ENCODE measurements around the gene CAND2.
"Not testable (repeated sequence)": the region's sequence is repeated elsewhere in the genome, so short reads cannot be mapped to it uniquely, and the experiment has no call there.

The CAND2 gene

DNA sequence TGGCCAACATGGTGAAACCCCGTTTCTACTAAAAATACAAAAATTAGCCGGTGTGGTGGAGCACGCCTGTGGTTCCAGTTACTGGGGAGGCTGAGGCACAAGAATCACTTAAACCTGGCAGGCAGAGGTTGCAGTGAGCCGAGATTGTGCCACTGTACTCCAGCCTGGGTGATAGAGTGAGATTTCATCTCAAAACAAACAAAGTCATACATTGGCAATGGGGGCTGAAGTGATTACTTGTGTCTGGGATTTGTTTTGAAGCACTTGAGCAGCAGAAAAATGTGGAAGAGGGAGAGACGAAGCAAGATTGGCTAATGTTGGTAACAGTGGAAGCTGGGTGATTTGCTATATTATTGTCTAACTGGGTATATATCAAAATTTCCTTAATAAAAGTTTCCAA lies 24.0 kb upstream of the CAND2 start:
- no peak for DNase-seq

DNA sequence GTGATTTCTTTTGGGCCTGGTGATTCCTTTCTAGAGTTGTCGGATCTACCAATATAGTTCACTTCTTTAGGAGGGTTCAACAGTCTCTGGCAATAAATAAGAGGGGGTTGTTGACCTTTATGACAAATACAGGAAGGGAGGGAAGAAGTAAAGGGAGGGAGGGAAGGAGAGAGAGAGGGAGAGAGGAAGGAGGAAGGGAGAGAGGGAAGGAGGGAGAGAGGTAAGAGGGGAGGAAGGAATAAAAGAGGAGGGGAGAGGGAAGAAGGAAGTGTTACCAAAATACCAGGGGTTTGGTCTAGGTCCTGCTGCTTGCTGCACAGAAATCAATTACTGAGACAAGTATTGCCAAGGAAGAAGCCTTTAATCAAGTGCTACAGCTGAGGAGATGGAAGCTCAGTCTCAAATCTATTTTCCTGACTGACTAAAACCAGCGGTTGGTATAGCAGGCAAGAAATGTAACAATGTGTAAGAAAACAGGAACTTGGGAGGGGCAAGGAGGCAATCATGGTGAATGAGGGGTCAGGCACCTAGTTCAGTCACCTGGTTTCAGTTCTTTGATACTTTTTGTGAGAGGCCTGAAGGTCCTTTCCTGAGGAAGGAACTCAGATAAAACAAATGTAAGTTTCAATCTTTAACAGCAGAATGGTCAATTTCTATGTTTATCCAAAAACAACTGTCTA lies 23.3 kb upstream of the CAND2 start:
- DNase-seq, result no peak

DNA sequence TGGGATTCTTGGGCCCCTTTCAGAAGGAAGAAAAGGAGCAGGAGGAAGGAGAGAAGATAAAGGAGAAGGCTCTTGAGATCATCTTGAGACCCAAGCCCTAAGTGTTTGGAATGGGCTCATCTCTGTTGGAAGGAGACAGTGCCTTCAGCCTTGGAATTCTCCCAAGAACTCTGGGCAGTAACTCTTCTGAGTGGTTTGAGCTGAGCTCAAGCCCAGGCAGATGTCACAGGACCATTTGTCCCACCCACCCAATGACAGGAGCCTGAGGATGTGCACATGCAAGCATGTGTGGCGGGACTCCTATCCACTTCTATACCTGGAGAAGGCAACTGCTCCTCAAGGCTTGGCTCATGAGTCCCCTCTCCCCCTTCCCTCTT lies 22.8 kb upstream of the CAND2 start:
- DNase-seq, result no peak

DNA sequence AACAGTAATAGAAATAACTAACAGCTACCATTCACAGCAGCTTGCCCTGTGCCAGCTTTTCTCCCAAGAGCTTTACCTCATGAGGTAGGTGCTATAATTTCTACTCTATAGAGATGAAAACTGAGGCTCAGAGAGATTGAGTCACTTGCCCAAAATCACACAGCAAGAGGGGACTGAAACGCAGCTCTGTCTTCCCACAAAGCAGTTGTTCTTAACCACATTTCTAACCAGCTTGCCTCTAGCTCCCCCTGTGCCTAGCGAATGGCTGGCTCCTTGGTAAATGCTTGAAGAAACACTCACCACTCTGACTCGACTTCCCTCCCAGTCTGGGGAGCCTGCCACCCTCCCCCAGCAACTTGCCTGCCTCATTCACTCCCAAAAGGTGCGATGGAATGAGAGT lies 21.9 kb upstream of the CAND2 start:
- DNase-seq, result no peak

DNA sequence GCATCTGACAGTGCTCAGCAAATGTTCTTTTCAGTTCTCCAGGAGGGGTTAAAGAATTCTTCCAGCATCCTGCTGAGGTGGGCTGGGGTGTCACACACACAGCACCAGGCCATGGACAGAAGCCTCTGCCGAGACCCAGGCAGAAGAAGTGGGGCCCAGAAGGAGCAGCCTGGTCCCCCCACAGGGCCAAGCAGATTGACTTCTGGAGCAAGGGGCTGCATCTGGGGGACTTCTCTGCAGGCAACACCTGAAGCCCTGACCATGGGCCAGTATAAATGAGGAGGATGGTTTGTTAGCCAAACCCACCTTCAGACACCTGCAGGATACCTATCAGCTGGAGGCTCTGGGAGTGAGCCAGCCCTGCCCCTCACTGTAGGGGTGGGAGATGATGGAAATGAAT lies 21.3 kb upstream of the CAND2 start:
- DNase-seq, result no peak

DNA sequence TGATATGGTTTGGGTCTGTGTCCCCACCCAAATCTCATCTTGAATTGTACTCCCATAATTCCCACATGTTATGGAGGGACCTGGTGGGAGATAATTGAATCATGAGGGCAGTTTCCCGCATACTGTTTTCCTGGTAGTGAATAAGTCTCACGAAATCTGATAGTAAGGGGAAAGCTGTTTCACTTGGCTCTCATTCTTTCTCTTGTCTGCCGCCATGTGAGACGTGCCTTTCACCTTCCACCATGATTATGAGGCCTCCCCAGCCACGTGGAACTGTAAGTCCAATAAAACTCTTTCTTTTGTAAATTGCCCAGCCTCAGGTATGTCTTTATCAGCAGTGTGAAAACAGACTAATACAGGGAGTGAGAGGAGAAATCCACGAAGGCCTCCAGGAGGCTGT lies 20.5 kb upstream of the CAND2 start:
- not testable (repeated sequence) for DNase-seq

DNA sequence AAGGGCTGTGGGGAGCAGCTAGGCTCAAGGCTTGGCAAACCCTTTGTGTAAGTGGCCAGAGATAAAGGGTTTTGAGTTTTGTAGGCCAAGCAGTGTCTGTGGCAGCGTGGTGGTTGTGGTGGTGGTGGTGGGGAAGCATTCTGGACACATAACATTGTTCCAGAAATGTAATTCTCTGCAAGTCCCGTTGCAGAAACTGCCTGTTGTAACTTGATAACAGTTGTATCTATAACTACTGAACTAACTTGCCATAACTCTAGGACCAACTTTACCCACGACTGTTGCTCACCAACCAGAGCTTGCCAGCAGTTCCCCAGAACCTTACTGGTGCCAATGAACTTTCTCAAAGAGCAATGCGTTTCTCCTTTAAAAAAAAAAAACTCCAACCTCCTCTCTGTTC lies 19.3 kb upstream of the CAND2 start:
- DNase-seq, result no peak

DNA sequence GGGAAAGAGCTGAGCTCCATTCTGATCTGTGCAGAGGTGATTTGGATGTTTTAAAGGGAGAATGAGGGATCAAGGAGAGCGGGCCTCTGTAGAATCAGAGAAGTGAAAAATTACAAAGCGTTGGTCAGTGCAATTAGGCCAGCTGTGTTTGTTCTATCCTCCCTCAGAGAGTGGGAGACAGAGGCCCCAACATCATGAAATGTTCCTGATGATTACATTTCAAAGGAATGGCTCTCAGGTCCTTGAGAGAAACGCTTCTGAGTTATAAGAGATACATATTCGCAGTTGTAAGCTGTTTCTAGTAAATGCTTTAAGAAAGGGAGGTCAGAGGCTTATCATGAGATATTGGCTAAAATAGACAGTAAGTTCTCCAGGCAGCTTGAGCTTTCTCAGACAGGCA lies 15.7 kb upstream of the CAND2 start:
- no peak for DNase-seq

DNA sequence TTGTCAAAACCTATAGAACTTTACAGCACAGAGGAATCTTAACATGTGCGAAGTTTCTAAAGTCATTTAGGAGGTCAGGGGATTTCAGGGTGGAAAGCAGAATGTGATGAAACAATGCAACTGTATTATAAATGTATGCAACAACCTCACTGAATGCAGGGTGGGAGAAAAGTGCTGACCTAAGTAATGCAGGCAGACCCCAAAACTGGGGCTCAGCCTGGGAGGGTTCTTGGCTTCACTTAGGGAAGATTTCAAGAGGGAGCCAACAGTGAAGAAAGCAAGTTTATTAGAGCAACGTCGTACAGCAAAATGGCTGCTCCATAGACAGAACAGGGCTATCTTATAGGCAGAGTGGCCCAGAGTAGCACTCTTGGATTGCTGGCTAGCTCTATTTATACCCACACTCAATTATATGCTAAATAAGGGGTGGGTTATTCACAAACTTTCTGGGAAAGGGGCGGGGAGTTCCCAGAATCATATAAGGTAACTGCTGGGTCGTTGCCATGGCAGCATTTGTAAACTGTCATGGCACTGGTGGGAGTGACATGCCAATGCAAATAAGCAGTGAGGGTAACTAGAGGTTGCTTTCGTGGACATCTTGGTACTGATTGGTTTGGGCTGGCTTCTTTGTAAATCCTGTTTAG lies 14.2 kb upstream of the CAND2 start:
- DNase-seq, result no peak

DNA sequence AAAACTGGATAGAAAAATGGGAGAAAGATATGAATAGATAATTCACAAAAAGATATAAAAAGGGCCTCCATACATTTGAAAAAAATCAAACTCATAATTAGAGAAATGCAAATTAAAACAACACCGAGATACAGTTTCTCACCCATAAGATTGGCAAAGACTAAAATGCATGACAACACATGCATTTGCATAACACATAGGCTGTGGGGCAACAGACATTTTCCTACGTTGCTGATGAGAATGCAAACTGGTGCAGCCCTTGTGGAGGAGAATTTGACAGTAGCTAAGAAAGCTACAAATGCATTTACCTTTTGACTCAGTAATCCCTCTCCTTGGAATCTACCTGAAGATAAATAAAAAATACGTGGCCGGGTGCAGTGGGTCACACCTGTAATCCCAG lies 11.4 kb upstream of the CAND2 start:
- no peak for DNase-seq

DNA sequence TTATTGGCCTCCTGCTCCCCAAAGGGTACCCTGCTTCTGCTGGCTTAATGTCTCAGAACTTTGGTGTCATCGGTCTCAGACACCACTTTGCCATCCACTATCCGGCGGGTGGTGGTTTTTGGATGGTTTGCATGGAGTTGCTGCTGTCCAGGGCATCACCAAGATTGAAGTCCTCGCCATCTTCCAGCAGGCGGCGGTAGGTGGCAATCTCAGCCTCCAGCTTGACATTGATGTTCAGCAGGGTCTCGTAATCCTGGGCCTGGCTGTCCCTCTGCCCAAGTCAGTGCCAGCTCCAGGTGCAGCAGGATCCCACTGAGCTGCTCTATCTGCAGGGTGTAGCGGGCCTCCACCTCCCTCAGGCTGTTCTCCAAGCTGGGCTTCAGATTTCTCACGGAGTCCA lies 9.1 kb upstream of the CAND2 start:
- peak; percentile 52 for DNase-seq

DNA sequence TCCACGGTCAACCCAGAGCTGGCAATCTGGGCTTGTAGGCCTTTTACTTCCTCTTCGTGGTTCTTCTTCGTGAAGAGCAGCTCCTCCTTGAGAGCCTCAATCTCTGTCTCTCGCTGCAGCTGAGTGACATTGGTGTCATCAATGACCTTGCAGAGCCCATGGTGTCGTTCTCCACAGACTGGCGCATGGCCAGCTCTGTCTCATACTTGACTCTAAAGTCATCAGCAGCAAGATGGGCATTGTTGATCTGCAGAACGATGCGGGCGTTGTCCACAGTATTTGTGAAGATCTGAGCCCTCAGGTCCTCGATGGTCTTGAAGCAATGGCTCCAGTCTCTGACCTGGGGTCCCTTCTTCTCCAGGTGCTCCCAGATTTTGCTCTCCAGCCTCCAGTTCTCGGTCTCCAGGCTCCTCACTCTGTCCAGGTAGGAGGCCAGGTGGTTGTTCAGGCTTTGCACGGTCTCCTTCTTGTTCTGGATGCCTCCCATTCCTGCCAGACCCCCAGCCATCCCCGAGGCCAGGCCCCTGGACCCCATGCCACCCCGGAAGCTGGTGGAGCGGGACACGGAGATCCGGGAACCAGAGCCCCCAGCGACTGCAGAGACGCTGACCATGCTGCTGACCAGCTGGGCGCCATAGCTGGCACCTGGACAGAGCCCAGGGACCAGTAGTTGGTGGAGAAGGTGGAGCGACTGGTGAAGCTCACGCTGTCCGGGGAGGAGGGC lies 8.4 kb upstream of the CAND2 start:
- not testable (repeated sequence) for DNase-seq

DNA sequence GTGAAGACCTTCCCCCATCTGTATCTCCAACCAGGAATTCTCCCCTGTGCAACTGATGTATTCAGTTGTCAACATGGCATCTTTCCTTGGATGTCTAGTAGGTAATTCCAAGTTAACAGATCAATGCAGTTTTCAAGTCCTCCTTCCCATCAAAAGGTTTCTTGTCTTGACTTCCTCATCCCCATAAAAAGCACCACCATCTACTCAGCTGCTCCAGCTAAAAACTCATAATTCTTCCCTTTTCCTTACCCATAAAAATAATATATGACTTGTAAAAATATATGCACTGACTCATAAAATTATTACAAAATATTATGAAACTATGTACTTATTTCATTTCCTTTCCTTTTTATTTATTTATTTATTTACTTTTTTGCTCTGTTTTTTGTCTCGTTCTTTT lies 5.0 kb upstream of the CAND2 start:
- no peak for DNase-seq

DNA sequence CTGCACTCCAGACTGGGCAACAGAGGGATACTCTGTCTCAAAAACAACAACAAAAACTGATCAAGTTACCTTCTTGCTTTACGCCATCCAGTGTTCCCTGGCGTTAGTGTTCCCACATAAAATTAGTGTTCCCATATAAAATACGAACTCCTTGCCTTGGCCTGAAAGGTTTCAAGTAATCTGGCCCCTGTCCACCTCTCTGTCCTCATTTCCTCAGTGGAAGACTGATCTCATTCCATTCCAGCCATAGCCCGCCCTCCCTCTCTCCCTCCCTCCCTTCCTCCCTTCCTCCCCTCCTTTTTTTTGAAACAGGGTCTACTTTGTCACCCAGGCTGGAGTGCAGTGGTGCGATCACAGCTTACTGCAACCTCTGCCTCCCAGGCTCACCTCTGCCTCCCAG lies 2.8 kb upstream of the CAND2 start:
- no peak for DNase-seq

DNA sequence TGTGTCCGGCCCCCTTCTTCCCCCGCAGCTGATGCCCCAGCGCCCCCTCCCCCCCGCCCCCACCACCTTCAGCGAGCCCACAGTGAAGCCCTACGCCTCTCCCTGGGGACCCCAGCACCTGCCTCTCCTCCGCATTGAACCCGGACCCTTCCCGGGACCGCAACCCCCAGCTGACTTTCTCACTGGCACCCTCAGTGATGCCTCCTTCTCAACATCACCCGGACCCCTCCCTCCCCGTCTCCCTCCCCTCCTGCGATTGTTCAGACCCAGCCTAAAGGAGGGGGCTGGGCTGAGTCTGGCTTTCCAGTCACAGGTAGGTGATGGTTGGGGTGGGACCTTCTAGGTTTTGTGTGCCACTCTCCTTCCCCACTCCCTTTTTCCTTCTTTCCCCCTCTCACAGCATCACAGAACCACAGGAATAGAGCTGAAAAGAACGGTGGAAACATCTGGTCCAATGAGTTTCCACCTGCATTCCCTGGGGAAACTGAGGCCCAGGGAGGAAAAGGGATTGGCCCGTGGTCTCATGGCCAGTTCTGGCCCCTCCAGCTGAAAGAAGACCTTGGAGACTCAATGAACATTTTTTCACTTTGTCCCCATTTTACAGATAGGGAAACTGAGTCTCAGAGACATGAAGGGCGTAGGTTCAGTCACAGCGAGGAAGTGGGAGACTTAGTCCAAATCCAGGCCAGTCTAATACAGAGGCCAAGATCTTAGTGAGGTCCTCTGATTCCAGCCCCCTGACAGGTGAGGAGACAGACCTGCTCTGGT lies 828 bp downstream of the CAND2 start:
- DNase-seq, result peak; percentile 21

DNA sequence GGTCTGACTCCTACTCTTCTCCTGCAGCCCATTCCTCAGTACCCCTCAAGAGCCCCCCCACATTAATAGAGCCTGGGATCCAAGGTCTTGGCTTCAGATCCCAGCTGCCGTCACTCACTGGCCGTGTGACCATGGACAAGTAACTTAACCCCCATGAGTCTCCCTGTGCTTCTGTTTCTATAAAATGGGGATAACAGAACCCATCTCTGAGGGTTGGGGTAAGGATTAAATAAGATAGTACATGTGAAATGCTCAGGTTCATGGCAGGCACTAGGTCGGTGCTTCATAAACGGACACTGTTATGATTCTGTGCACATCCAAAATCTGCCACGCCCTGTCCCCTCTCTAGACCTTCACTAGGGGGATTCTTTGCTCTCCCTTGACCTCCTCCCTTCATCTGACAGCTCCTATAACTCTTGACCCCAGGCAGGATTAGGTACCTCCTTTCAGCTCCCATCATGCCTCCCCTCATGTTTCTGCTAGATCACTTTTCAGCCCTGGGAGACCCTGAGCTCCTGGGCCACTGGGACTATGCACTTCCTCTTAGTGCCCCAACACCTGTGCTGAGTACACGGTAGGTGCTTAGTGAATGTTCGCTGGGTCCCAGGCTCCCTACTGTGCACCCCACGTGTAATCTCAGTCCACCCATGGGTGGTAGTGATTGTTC lies 1.5 kb downstream of the CAND2 start:
- peak; percentile 18 for DNase-seq

DNA sequence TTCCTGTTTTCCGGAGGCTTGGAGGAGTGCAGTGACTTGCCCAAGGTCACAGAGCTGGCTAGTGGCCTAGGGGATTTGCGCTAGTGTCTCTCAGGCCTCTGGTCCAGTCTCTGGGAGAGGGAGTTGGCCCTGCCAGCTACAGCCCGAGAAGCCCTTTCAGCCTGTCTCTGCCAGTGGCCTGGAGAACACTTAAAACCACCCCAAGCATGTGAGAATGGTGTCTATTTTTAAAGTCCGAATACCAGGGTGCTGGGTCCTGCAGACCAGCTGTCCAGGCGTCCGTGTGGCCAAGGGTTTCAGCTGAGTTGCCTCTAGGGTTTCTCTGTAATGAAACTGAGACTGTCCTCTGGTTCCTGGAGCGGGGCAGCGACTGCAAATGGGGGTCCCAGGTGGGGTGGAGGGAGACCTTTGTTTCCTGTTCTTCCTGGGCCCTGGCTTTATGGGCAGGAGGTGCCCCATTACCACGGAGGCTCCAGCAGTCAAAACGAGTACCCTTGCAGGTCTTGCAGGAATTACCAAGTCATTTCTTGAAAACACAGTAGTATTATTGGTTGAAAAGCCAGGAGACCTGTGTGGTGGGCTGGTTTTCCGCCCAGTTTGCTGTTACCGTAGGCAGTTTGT lies 2.2 kb downstream of the CAND2 start:
- no peak for DNase-seq

DNA sequence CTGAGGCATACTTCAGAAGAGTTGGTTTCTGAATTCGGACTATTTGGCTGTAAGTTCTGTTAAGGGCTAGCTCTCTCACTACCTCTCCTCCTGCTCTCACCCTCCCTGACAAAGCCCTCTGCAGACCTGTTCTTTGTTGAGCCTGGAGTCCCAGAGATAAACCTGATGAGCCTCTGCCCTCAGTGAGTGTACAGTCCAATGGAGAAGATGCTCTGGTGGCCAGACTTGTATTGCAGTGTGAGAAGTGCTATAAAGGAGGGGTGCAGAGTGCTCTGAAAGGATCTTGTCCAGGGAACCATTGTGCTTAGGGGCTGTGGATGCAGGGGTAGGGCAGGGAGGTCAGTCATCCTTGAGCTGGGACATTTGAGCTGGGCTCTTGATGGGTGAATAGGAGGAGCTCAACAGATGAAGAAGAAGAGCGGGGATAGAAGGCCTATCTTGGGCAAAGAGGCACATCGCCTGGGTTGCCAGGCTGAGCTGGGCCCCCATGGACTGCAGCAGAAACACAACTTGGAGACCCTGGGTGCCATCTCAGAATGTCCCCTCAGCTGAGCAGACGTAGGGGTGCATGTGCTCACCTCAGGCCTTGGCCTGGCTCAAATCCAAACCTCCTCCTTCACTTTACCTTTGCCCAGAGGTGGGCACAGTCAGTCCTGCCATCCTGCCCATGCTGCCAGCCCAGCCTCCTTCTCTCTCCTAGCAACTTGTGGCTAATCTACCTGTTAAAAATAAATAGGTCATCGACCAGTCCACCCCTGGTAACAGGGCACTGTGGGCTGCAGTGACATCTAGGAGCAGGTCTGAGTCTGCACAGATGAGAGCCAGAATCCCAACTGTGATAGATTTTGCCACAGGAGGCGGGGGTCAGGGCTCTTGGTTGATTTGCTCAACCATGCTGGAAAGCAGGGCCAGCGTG lies 3.3 kb downstream of the CAND2 start:
- DNase-seq, result no peak

DNA sequence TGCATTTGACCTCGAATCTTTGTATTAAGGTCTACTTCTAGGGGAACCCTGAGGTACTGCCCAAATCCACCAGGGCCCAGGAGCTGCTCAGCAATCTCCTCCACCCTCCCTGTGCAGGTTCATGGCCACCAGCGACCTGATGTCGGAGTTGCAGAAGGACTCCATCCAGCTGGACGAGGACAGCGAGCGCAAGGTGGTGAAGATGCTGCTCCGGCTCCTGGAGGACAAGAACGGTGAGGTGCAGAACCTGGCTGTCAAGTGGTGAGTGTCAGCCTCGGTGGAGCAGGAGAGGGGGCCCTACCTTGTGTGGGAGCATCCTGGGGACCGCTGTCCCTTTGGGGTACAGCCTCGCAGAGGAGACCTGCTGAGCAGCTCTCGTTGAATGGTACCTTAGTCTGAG lies 6.9 kb downstream of the CAND2 start:
- DNase-seq, result no peak

DNA sequence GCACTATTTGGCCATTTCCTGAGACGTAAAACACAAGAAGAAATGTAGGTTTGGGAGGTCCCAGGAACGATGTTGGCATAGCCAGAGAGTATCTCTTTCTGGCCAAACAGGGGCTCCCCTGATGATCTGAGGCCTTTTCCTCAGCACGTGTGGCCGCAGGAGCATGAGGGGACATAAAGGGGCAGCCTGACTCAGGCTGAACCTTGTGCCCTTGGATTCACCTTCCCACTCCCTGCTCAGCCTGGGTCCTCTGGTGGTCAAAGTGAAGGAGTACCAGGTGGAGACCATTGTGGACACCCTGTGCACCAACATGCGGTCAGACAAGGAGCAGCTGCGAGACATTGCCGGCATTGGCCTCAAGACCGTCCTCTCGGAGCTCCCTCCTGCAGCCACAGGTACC lies 10.6 kb downstream of the CAND2 start:
- DNase-seq, result no peak

DNA sequence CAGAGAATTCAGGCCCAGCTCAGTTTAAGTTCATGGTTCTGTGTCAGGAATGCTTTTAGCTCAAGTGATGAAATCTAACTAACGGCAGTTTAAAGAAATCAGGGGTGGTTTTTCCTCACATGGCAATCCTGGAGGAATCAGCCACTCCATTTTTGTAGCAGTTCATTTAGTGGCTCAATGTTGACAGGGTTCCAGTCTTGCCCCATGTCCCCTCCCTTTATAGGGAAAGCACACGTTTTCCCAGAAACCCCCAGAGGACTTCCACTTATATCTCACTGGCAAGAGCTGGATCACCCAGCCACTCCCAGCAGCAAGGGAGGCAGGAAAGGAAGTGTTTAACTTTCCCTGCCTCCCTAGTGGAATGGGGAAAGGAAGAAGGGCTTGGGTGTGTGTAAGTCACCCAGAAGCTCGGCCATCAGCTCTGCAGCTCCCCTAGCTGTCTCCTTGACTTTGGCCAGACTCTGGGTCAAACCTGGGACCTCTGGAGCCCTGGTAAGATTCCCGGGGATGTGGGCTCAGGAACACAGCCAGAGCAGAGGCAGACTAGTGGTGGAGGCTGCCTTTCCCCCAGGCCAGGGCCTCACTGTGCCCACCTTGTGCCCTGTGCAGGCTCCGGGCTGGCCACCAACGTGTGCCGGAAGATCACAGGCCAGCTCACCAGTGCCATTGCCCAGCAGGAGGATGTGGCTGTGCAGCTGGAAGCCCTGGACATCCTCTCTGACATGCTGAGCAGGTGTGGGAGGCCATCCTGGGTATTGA lies 11.3 kb downstream of the CAND2 start:
- no peak for DNase-seq

Measured in retina (tissue), 1 donor.